Measurements from ENCODE around the gene APOA5. TPM values are rescaled to one million over a fixed set of nuclear protein-coding genes. Genes with fewer than 3 reads are reported as not detected.

Gene APOA5
- polyA plus RNA-seq, 1 of the 3 experiments (the other 2 are of a cell fraction): not detected

GRCh38 chr11:116750070-116750718 lies 41.5 kb downstream of the APOA5 start (continued):
- no peak for TF ChIP-seq CTCF (IDR thresholded peaks at IDR 0.05)
- TF ChIP-seq POLR2AphosphoS5 (IDR thresholded peaks at IDR 0.05; ENCODE audit: low read depth, low read length): no peak
- TF ChIP-seq TCF12 (IDR thresholded peaks at IDR 0.05): no peak
- TF ChIP-seq REST (IDR thresholded peaks at IDR 0.05; ENCODE audit: low read depth, low read length): no peak

GRCh38 chr11:116742104-116742503 lies 49.6 kb downstream of the APOA5 start:
- H3K27ac ChIP-seq (ENCODE audit: low read depth in 2 of 2, low read length in 1 of 2): peak overlapping the region in 1 of 2 experiments; percentile 29; a peak in 1 of 4 replicates
- DNase-seq: no peak
- H3K4me2 ChIP-seq: no peak overlapping the region
- no peaks in the 10 kb centered on the region for H3K9me3 ChIP-seq
- no peak overlapping the region for H3K4me3 ChIP-seq (ENCODE audit: low read depth in 2 of 2, low read length in 1 of 2)
- H3K27me3 ChIP-seq (ENCODE audit: insufficient read depth): no peaks in the 10 kb centered on the region
- no peaks in the 10 kb centered on the region for H4K20me1 ChIP-seq (ENCODE audit: insufficient read depth)
- no peak for TF ChIP-seq RXRA (IDR thresholded peaks at IDR 0.05; ENCODE audit: borderline replicate concordance, low read depth)
- TF ChIP-seq POLR2AphosphoS5 (IDR thresholded peaks at IDR 0.05; ENCODE audit: low read depth, low read length): no peak
- no peak for TF ChIP-seq USF1 (IDR thresholded peaks at IDR 0.05; ENCODE audit: borderline replicate concordance, low read depth)
- no peak for TF ChIP-seq PBX3 (IDR thresholded peaks at IDR 0.05)
- no peak for TF ChIP-seq NRF1 (IDR thresholded peaks at IDR 0.05; ENCODE audit: low read depth, low read length)
- TF ChIP-seq FOSL2 (IDR thresholded peaks at IDR 0.05; ENCODE audit: borderline replicate concordance, low read depth): no peak
- TF ChIP-seq TAF1 (IDR thresholded peaks at IDR 0.05; ENCODE audit: borderline replicate concordance, low read depth, low read length): no peak
- no peak for TF ChIP-seq USF2 (IDR thresholded peaks at IDR 0.05; ENCODE audit: borderline replicate concordance, low read depth, low read length)
- no peak for TF ChIP-seq EP300 (IDR thresholded peaks at IDR 0.05; ENCODE audit: borderline replicate concordance in 1 of 2, low read depth in 1 of 2, low read length in 1 of 2)
- no peak for TF ChIP-seq ELF1 (IDR thresholded peaks at IDR 0.05)
- H3K79me2 ChIP-seq (ENCODE audit: insufficient read depth): no peaks in the 10 kb centered on the region
- peaks cover 2 to 8% of the 10 kb centered on the region in 2 experiments; a peak in 2 of 4 replicates for H3K4me1 ChIP-seq (ENCODE audit: control insufficient read depth in 1 of 2, insufficient read depth in 2 of 2, low read depth in 1 of 2, low read length in 1 of 2)
- no peak overlapping the region for H2AFZ ChIP-seq (ENCODE audit: low read depth)
- CTCF ChIA-PET: interaction anchor here (1.0 to 4.9 kb wide), 14 partner anchors 9 to 477 kb away, joined by 3 to 91 read pairs (median 7); partner anchors contain the start of gene APOA5
- H3F3A ChIP-seq (replicated peaks; ENCODE audit: insufficient read depth): peaks cover 24% of the 10 kb centered on the region
- no peaks in the 10 kb centered on the region for H3K9me2 ChIP-seq
- H3K36me3 ChIP-seq (replicated peaks in 1 of 2; ENCODE audit: control insufficient read depth in 1 of 2, insufficient read depth in 2 of 2, low read length in 1 of 2): peaks cover 10 to 11% of the 10 kb centered on the region in 2 experiments
- no peak overlapping the region for H3K9ac ChIP-seq
- POLR2A ChIA-PET: no interaction called here
- 91% methylated on average over 6 of the region's 6 CpGs for WGBS (ENCODE audit: low lambda C conversion rate)
